Transverse colon (tissue), 3 donors: ENCODE results near the gene AMIGO1.

ENCODE experiments used
- CTCF ChIP-seq, 5 experiments: fragments of 200-600 bp in 3 of 5; fragments of 450-650 bp in 2 of 5; sonication (generic) in 3 of 5; IDR thresholded peaks; 1 replicate in 2 of 5; 2 replicates in 3 of 5; pipeline ENCODE4 v1.5.1; 2016 to 2017; ENCODE audit warnings: antibody characterized with exemption in 5 of 5, inconsistent platforms in 3 of 5, mild to moderate bottlenecking in 2 of 5, moderate library complexity in 1 of 5
- EP300 ChIP-seq: sonication (generic); formaldehyde crosslinking; IDR thresholded peaks from one replicate; pipeline ENCODE4 v1.6.1; 2017; ENCODE audit warnings: antibody characterized with exemption, low read depth
- POLR2A ChIP-seq: fragments of 450-650 bp; IDR thresholded peaks from one replicate; pipeline ENCODE4 v1.6.1; 2016; ENCODE audit warnings: antibody characterized with exemption, mild to moderate bottlenecking, moderate library complexity

- TF ChIP-seq CTCF (IDR thresholded peaks at IDR 0.05), result no peak
- no peak for TF ChIP-seq EP300
- TF ChIP-seq POLR2A, result no peak
Observed at GRCh38 chr1:109477821-109478220, 31.7 kb downstream of the AMIGO1 start.
